ENCODE measurements around the gene SP6. TPM values are rescaled to one million over a fixed set of nuclear protein-coding genes. Genes with fewer than 3 reads are reported as not detected.

SP6 gene
- total RNA-seq, 1 donor from 2014 or later = under 0.01 TPM

- Histone ChIP-seq H3K4me3 (ENCODE audit: low read length in 3 of 3) (peak within 1 kb of the TSS; percentile 89 to 90 (median 90)), H3K27me3 (ENCODE audit: control insufficient read depth in 3 of 3, insufficient read depth in 3 of 3, low read length in 3 of 3) (no peaks in the 10 kb centered on the region), H3K9ac (ENCODE audit: low read depth in 1 of 3, low read length in 3 of 3) (peak within 1 kb of the TSS; percentile 81 to 97 (median 88)), H3K36me3 (ENCODE audit: control insufficient read depth in 3 of 3, insufficient read depth in 3 of 3, low read length in 3 of 3) (peaks cover 44 to 57% (median 54%) of the 10 kb centered on the region in 3 donors), H3K9me3 (ENCODE audit: control insufficient read depth in 3 of 3, low read length in 3 of 3) (no peaks in the 10 kb centered on the region), H3K4me1 (ENCODE audit: control insufficient read depth in 3 of 3, insufficient read depth in 3 of 3, low read length in 3 of 3) (peaks cover 27 to 53% (median 31%) of the 10 kb centered on the region in 3 donors), H3K27ac (ENCODE audit: low read depth, low read length) (peak within 1 kb of the TSS; percentile 89)
These were observed 29.3 kb downstream of the SP6 start, which contains the start of gene OSBPL7 for GRCh38 chr17:47821424-47822391. OSBPL7 (minus strand) TSS chr17:47821794; CDS start chr17:47820278, 1,516 bp downstream.

DNA sequence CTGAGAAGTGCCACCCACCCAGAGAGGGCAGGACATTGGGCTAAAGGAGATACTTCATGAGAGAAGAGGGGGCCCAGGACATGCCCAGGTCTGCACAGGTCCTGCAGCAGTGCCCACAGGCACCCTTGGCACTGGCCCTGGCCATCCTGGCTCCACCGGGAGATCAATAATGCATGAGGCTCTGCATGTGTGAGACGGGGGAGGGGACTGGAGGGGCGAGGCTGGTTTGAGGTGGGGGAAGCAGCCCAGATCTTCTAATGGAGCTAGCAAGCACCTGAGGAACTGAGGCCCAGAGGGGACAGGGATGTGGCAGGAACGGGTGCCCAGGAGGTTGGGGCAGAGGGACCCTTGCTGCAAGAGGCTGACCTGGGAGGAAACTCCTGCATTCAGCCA is 29.9 kb downstream of the SP6 start:
- Histone ChIP-seq H3K9ac (ENCODE audit: low read depth in 1 of 3, low read length in 3 of 3) (peak overlapping the region; percentile 81 to 97 (median 88)), H3K27me3 (ENCODE audit: control insufficient read depth in 3 of 3, insufficient read depth in 3 of 3, low read length in 3 of 3) (no peaks in the 10 kb centered on the region), H3K27ac (ENCODE audit: low read depth, low read length) (peak overlapping the region; percentile 89), H3K9me3 (ENCODE audit: control insufficient read depth in 3 of 3, low read length in 3 of 3) (no peaks in the 10 kb centered on the region), H3K4me3 (ENCODE audit: low read length in 3 of 3) (peak overlapping the region; percentile 89 to 90 (median 90)), H3K4me1 (ENCODE audit: control insufficient read depth in 3 of 3, insufficient read depth in 3 of 3, low read length in 3 of 3) (peaks cover 27 to 53% (median 31%) of the 10 kb centered on the region in 3 donors), H3K36me3 (ENCODE audit: control insufficient read depth in 3 of 3, insufficient read depth in 3 of 3, low read length in 3 of 3) (peaks cover 44 to 57% (median 54%) of the 10 kb centered on the region in 3 donors)

- Histone ChIP-seq H3K4me3 (ENCODE audit: low read length in 3 of 3) (peak overlapping the region; percentile 89 to 90 (median 90)), H3K4me1 (ENCODE audit: control insufficient read depth in 3 of 3, insufficient read depth in 3 of 3, low read length in 3 of 3) (peaks cover 27 to 57% (median 31%) of the 10 kb centered on the region in 3 donors), H3K9ac (ENCODE audit: low read depth in 1 of 3, low read length in 3 of 3) (peak overlapping the region; percentile 81 to 97 (median 88)), H3K36me3 (ENCODE audit: control insufficient read depth in 3 of 3, insufficient read depth in 3 of 3, low read length in 3 of 3) (peaks cover 46 to 61% (median 56%) of the 10 kb centered on the region in 3 donors), H3K27me3 (ENCODE audit: control insufficient read depth in 3 of 3, insufficient read depth in 3 of 3, low read length in 3 of 3) (no peaks in the 10 kb centered on the region), H3K9me3 (ENCODE audit: control insufficient read depth in 3 of 3, low read length in 3 of 3) (no peaks in the 10 kb centered on the region), H3K27ac (ENCODE audit: low read depth, low read length) (peak overlapping the region; percentile 89)
These were observed 30.8 kb downstream of the SP6 start for GRCh38 chr17:47820033-47820789.

DNA sequence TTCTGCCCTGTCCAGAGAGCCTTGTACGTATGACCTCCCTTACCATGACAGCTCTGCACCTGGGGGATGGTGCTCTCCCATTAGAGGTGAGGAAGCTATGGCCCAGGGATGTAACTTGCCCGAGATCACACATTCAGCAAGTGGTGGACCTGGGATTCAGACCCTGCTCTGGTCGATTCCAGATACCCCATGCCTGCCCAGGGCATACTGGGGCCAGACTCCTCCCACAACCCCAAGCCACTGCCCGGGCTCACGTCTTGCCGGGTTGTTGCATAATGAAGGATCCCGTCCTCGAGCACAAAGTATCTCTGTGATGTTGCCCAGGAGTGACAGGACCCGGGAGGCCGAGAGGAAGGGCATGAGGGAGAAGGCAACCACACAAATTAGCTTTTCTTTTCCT is 31.5 kb downstream of the SP6 start:
- Histone ChIP-seq H3K4me3 (ENCODE audit: low read length in 3 of 3) (no peak overlapping the region), H3K9ac (ENCODE audit: low read depth in 1 of 3, low read length in 3 of 3) (no peak overlapping the region), H3K27me3 (ENCODE audit: control insufficient read depth in 3 of 3, insufficient read depth in 3 of 3, low read length in 3 of 3) (no peaks in the 10 kb centered on the region), H3K36me3 (ENCODE audit: control insufficient read depth in 3 of 3, insufficient read depth in 3 of 3, low read length in 3 of 3) (peaks cover 50 to 66% (median 63%) of the 10 kb centered on the region in 3 donors), H3K9me3 (ENCODE audit: control insufficient read depth in 3 of 3, low read length in 3 of 3) (no peaks in the 10 kb centered on the region), H3K27ac (ENCODE audit: low read depth, low read length) (no peak overlapping the region), H3K4me1 (ENCODE audit: control insufficient read depth in 3 of 3, insufficient read depth in 3 of 3, low read length in 3 of 3) (peaks cover 27 to 60% (median 31%) of the 10 kb centered on the region in 3 donors)

GRCh38 chr17:47818002-47818695 is 32.8 kb downstream of the SP6 start:
- Histone ChIP-seq H3K36me3 (ENCODE audit: control insufficient read depth in 3 of 3, insufficient read depth in 3 of 3, low read length in 3 of 3) (peaks cover 43 to 66% (median 63%) of the 10 kb centered on the region in 3 donors), H3K27ac (ENCODE audit: low read depth, low read length) (no peak overlapping the region), H3K9ac (ENCODE audit: low read depth in 1 of 3, low read length in 3 of 3) (no peak overlapping the region), H3K4me3 (ENCODE audit: low read length in 3 of 3) (no peak overlapping the region), H3K9me3 (ENCODE audit: control insufficient read depth in 3 of 3, low read length in 3 of 3) (no peaks in the 10 kb centered on the region), H3K4me1 (ENCODE audit: control insufficient read depth in 3 of 3, insufficient read depth in 3 of 3, low read length in 3 of 3) (peaks cover 27 to 63% (median 30%) of the 10 kb centered on the region in 3 donors), H3K27me3 (ENCODE audit: control insufficient read depth in 3 of 3, insufficient read depth in 3 of 3, low read length in 3 of 3) (no peaks in the 10 kb centered on the region)

- H3K4me3 ChIP-seq (ENCODE audit: low read length in 3 of 3) = no peak overlapping the region
- H3K9me3 ChIP-seq (ENCODE audit: control insufficient read depth in 3 of 3, low read length in 3 of 3) = no peaks in the 10 kb centered on the region
- no peaks in the 10 kb centered on the region for H3K27me3 ChIP-seq (ENCODE audit: control insufficient read depth in 3 of 3, insufficient read depth in 3 of 3, low read length in 3 of 3)
- no peak overlapping the region for H3K27ac ChIP-seq (ENCODE audit: low read depth, low read length)
- H3K9ac ChIP-seq (ENCODE audit: low read depth in 1 of 3, low read length in 3 of 3) = no peak overlapping the region
- peaks cover 18 to 60% (median 25%) of the 10 kb centered on the region in 3 donors for H3K4me1 ChIP-seq (ENCODE audit: control insufficient read depth in 3 of 3, insufficient read depth in 3 of 3, low read length in 3 of 3)
- H3K36me3 ChIP-seq (ENCODE audit: control insufficient read depth in 3 of 3, insufficient read depth in 3 of 3, low read length in 3 of 3) = peaks cover 50 to 74% (median 73%) of the 10 kb centered on the region in 3 donors
These were observed 34.0 kb downstream of the SP6 start for GRCh38 chr17:47816947-47817346.

DNA sequence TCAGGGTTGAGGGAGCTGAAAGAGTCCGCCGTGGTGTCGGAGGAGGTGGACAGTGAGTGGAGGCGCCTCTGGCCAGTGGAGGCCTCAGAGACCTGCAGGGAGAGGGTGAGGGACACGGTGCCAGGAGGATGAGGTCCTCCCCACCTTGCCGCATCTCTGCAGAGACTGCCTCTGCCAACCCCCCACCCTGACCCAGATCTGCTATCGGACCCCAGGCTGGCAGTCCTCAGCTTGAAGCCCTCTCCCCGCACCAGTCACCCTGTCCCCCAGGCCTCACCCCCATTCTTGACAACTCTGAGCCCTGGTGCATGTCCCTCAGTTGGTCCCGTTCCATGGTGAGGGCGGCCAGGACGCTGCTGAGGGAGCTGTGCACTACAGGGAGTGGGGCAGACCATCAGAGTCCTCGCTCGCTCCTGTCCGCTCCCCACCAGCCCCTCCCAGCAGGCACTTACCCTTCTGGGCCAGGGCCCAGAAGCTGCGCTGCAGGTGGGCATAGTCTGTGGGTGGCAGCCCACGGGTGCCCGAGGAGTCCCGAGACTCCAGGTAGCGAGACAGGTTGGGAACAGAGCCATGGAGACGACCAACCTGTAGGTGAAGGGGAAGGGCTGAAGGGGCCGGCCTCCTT is 34.7 kb downstream of the SP6 start:
- Histone ChIP-seq H3K4me3 (ENCODE audit: low read length in 3 of 3) (no peak overlapping the region), H3K9ac (ENCODE audit: low read depth in 1 of 3, low read length in 3 of 3) (no peak overlapping the region), H3K27ac (ENCODE audit: low read depth, low read length) (no peak overlapping the region), H3K27me3 (ENCODE audit: control insufficient read depth in 3 of 3, insufficient read depth in 3 of 3, low read length in 3 of 3) (no peaks in the 10 kb centered on the region), H3K9me3 (ENCODE audit: control insufficient read depth in 3 of 3, low read length in 3 of 3) (no peaks in the 10 kb centered on the region), H3K36me3 (ENCODE audit: control insufficient read depth in 3 of 3, insufficient read depth in 3 of 3, low read length in 3 of 3) (peaks cover 53 to 79% (median 78%) of the 10 kb centered on the region in 3 donors), H3K4me1 (ENCODE audit: control insufficient read depth in 3 of 3, insufficient read depth in 3 of 3, low read length in 3 of 3) (peaks cover 13 to 59% (median 25%) of the 10 kb centered on the region in 3 donors)

DNA sequence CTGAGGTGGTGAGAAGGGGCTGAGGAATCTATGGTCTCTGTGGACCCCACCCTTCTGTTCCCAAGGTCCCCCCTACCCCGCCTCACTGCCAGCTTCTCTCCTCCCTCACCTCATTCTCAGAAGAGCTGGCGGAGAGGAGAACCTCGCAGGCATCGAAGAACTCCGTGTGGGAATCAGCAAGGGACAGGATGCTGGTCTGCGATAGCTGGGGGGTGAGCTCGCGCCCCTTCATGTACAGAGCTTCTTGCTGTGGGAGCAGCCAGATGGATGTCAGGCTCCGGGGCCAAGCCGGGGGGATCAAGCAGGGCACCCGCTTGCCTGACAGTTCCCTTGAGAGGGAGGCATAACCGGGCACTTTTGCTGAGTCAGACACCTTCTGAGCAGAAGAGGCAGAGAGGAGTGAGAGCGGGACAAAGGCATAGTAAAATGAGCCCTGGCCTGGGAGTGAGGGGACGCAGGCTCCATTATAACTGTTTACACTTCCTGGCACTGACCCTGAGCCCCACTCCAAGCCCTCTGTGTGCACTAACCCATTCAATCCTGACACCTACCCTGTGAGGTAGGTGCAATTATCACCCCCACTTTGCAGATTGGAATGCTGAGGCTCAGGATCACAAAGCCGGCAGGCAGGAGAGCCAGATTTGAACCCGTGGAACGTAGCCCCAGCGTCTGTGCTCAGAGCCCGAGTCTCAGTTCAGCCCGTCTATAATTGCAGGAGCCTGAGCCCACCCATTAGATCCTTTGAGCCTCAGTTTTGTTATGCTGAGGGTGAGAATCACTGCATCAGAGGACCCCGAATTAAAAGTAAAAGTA is 35.7 kb downstream of the SP6 start:
- H3K9ac ChIP-seq (ENCODE audit: low read depth in 1 of 3, low read length in 3 of 3) = no peak overlapping the region
- H3K4me1 ChIP-seq (ENCODE audit: control insufficient read depth in 3 of 3, insufficient read depth in 3 of 3, low read length in 3 of 3) = peaks cover 4 to 58% (median 16%) of the 10 kb centered on the region in 3 donors
- no peaks in the 10 kb centered on the region for H3K9me3 ChIP-seq (ENCODE audit: control insufficient read depth in 3 of 3, low read length in 3 of 3)
- no peaks in the 10 kb centered on the region for H3K27me3 ChIP-seq (ENCODE audit: control insufficient read depth in 3 of 3, insufficient read depth in 3 of 3, low read length in 3 of 3)
- H3K27ac ChIP-seq (ENCODE audit: low read depth, low read length) = no peak overlapping the region
- peaks cover 57 to 84% (median 79%) of the 10 kb centered on the region in 3 donors for H3K36me3 ChIP-seq (ENCODE audit: control insufficient read depth in 3 of 3, insufficient read depth in 3 of 3, low read length in 3 of 3)
- H3K4me3 ChIP-seq (ENCODE audit: low read length in 3 of 3) = no peak overlapping the region
